ENCODE results near the gene DACT3. TPM values are rescaled to one million over a fixed set of nuclear protein-coding genes. Genes with fewer than 3 reads are reported as not detected.

The DACT3 gene
- total RNA-seq, 1 experiment from 2014 or later, result 0.75 TPM

DNA sequence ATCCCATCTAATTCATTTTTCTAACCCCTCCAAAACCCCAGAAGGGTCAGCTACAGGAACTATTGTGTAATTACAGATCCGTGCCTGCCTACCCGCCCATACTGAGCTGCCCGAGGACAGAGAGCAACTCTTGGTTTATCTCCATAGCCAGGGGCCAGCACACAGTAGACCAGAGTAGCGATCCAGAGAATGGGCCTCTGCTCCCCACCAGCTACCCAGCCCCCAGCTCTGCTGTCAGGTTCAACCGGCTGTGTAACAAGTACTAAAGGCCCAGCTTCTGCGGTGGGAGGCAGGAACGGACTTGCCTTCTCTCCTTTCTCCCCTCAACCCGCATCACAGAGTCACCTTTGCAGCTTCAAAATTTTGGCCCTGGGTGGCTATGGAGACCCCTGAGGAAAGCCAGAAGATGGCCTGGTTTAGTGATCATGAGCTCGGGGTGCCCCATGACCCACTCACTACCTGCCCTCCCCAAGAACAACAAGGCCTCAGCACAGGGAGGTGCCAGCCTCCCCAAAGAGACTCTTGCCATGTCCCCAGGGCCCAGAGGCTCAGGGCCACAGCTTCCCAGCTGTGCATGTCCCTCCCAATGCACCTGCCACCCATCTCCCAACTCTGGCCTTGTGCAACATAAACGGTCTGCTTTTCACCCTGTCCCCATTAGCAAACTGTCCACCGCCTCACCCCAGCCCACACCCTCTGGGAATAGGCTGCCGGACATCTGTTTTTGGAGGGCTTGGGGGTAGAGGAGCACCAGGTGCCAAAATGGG lies 54.1 kb downstream of the DACT3 start:
- CTCF ChIA-PET, result no interaction called here

DNA sequence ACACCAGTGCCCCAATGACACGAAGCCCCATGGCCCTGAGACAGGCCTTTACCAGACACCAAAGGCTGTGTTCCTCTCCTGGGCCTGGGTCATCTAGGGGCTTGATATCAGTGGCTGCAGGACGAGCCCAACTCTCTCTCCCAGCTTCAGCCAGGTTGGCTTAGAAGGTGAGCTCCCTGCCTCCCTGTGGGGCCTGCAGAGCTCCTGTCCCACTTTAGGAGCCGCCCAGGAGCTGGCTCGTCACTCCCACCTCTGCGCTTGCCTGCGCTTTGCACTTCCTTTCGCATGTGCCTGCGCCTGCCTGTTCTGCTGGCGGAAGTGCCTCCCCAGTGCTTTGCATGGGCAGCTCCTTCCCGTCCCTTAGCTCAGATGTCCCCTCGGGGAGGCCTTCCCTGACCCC lies 55.0 kb downstream of the DACT3 start:
- H3K27me3 Mint-ChIP-seq (ENCODE audit: insufficient read depth, unreplicated experiment), result no peaks in the 10 kb centered on the region
- Histone ChIP-seq H3K27me3 (replicated peaks; ENCODE audit: control insufficient read depth, insufficient read depth, low read length) (no peaks in the 10 kb centered on the region), H3K9me3 (no peaks in the 10 kb centered on the region), H3K4me1 (peaks cover 10% of the 10 kb centered on the region), H3K4me3 (ENCODE audit: low read depth, low read length) (no peak overlapping the region), H3K36me3 (ENCODE audit: control insufficient read depth, insufficient read depth, low read length) (peaks cover 14% of the 10 kb centered on the region)
- H3K36me3 Mint-ChIP-seq (ENCODE audit: insufficient read depth, unreplicated experiment), result peaks cover 64% of the 10 kb centered on the region
- no peak overlapping the region for H3K4me3 Mint-ChIP-seq (ENCODE audit: unreplicated experiment)
- H3K9me3 Mint-ChIP-seq (ENCODE audit: unreplicated experiment), result no peaks in the 10 kb centered on the region
- CTCF ChIA-PET, result no interaction called here
- POLR2A ChIA-PET, result no interaction called here
- TF ChIP-seq, protein P1, sequence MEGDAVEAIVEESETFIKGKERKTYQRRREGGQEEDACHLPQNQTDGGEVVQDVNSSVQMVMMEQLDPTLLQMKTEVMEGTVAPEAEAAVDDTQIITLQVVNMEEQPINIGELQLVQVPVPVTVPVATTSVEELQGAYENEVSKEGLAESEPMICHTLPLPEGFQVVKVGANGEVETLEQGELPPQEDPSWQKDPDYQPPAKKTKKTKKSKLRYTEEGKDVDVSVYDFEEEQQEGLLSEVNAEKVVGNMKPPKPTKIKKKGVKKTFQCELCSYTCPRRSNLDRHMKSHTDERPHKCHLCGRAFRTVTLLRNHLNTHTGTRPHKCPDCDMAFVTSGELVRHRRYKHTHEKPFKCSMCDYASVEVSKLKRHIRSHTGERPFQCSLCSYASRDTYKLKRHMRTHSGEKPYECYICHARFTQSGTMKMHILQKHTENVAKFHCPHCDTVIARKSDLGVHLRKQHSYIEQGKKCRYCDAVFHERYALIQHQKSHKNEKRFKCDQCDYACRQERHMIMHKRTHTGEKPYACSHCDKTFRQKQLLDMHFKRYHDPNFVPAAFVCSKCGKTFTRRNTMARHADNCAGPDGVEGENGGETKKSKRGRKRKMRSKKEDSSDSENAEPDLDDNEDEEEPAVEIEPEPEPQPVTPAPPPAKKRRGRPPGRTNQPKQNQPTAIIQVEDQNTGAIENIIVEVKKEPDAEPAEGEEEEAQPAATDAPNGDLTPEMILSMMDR (IDR thresholded peaks at IDR 0.05; ENCODE audit: insufficient read depth in 1 of 2, low read depth in 1 of 2, low read length in 1 of 2, severe bottlenecking in 1 of 2, unreplicated experiment in 1 of 2), result no peak
- no TSS peak for BruUV-seq (replicated peaks)
- H3K27ac Mint-ChIP-seq (ENCODE audit: unreplicated experiment), result no peak overlapping the region
- no peaks in the 10 kb centered on the region for H3K4me1 Mint-ChIP-seq (ENCODE audit: low read depth, unreplicated experiment)
- intact Hi-C loops (cut with micrococcal nuclease; ENCODE audit: unreplicated experiment), result no loop called here
- DNase-seq, result no peak

More for the DNA sequence above, 54.1 kb downstream of the DACT3 start:
- BruUV-seq (replicated peaks), result no TSS peak
- Mint-ChIP-seq H3K36me3 (ENCODE audit: insufficient read depth, unreplicated experiment) (peaks cover 66% of the 10 kb centered on the region), H3K4me1 (ENCODE audit: low read depth, unreplicated experiment) (no peaks in the 10 kb centered on the region), H3K4me3 (ENCODE audit: unreplicated experiment) (no peak overlapping the region), H3K9me3 (ENCODE audit: unreplicated experiment) (no peaks in the 10 kb centered on the region), H3K27me3 (ENCODE audit: insufficient read depth, unreplicated experiment) (no peaks in the 10 kb centered on the region), H3K27ac (ENCODE audit: unreplicated experiment) (no peak overlapping the region)
- Histone ChIP-seq H3K27me3 (replicated peaks; ENCODE audit: control insufficient read depth, insufficient read depth, low read length) (no peaks in the 10 kb centered on the region), H3K4me1 (peaks cover 10% of the 10 kb centered on the region), H3K9me3 (no peaks in the 10 kb centered on the region), H3K4me3 (ENCODE audit: low read depth, low read length) (no peak overlapping the region), H3K36me3 (ENCODE audit: control insufficient read depth, insufficient read depth, low read length) (peaks cover 14% of the 10 kb centered on the region)
- DNase-seq, result no peak
- TF ChIP-seq, protein P1 (IDR thresholded peaks at IDR 0.05; ENCODE audit: insufficient read depth in 1 of 2, low read depth in 1 of 2, low read length in 1 of 2, severe bottlenecking in 1 of 2, unreplicated experiment in 1 of 2), result no peak
- POLR2A ChIA-PET, result no interaction called here
- intact Hi-C loops (cut with micrococcal nuclease; ENCODE audit: unreplicated experiment), result no loop called here

DNA sequence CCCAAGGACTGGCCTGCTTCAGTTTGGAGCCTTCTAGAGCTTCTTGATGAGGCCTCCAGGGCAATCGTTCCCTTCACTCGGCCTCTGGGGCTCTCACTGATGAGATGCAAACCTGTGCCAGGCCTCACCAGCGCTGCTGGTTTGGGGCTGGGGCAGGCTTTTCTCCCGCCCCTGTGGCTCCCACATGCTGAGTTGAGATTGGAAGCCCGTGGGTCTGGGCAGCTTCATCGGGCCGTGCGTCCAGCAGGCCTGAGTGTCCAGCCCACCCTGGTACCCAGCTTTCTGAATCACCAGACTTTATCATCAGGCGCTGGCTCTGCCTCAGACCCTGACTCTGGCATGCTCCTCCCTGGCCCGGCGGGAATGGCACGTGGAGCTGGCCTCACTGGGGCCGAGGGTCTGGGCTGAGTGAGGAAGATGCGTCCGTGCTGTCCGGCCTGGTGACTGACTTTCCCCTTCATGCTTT lies 55.6 kb downstream of the DACT3 start:
- Histone ChIP-seq H3K27me3 (replicated peaks; ENCODE audit: control insufficient read depth, insufficient read depth, low read length) (no peaks in the 10 kb centered on the region), H3K4me3 (ENCODE audit: low read depth, low read length) (no peak overlapping the region), H3K9me3 (no peaks in the 10 kb centered on the region), H3K36me3 (ENCODE audit: control insufficient read depth, insufficient read depth, low read length) (peaks cover 14% of the 10 kb centered on the region), H3K4me1 (peaks cover 10% of the 10 kb centered on the region)
- TF ChIP-seq, protein P1 (IDR thresholded peaks at IDR 0.05; ENCODE audit: insufficient read depth in 1 of 2, low read depth in 1 of 2, low read length in 1 of 2, severe bottlenecking in 1 of 2, unreplicated experiment in 1 of 2), result no peak
- ChIA-PET POLR2A (no interaction called here), CTCF (interaction anchor here (1.0 kb wide), 1 partner anchor 57 kb away, joined by 3 read pairs; no protein-coding TSS in a partner anchor)
- Mint-ChIP-seq H3K27me3 (ENCODE audit: insufficient read depth, unreplicated experiment) (no peaks in the 10 kb centered on the region), H3K4me3 (ENCODE audit: unreplicated experiment) (no peak overlapping the region), H3K36me3 (ENCODE audit: insufficient read depth, unreplicated experiment) (peaks cover 66% of the 10 kb centered on the region), H3K4me1 (ENCODE audit: low read depth, unreplicated experiment) (no peaks in the 10 kb centered on the region), H3K9me3 (ENCODE audit: unreplicated experiment) (no peaks in the 10 kb centered on the region), H3K27ac (ENCODE audit: unreplicated experiment) (no peak overlapping the region)
- BruUV-seq (replicated peaks), result no TSS peak
- no peak for DNase-seq
- intact Hi-C loops (cut with micrococcal nuclease; ENCODE audit: unreplicated experiment), result no loop called here

Measured in Caco-2 (cell line).